ENCODE data around the gene CORO2B.

CORO2B gene

GRCh38 chr15:68707386-68707785 is 128.6 kb downstream of the CORO2B start:
- no peaks in the 10 kb centered on the region for H3F3A ChIP-seq (ENCODE audit: insufficient read depth)
- H3K4me2 ChIP-seq (ENCODE audit: low read depth, low read length, poor library complexity, severe bottlenecking): no peak overlapping the region
- no peak overlapping the region for H3K4me3 ChIP-seq (ENCODE audit: insufficient read depth, low read length, poor library complexity, severe bottlenecking)
- H2AFZ ChIP-seq (ENCODE audit: low read depth, low read length, severe bottlenecking): no peak overlapping the region
- H4K20me1 ChIP-seq (ENCODE audit: low read depth, low read length): no peaks in the 10 kb centered on the region
- H3K27ac ChIP-seq (ENCODE audit: low read depth, low read length): no peak overlapping the region
- no peak for TF ChIP-seq CTCF (IDR thresholded peaks at IDR 0.05; ENCODE audit: insufficient read depth, low read length, poor library complexity, severe bottlenecking)
- no peak for TF ChIP-seq EZH2phosphoT487 (conservative IDR thresholded peaks at IDR 0.05; ENCODE audit: low read length)
- no peaks in the 10 kb centered on the region for H3K79me2 ChIP-seq (ENCODE audit: insufficient read depth, low read length)
- no peaks in the 10 kb centered on the region for H3K27me3 ChIP-seq (ENCODE audit: low read length)
- no peak overlapping the region for H3K9ac ChIP-seq (ENCODE audit: low read length)
- no peaks in the 10 kb centered on the region for H3K36me3 ChIP-seq (ENCODE audit: low read length)
- no peaks in the 10 kb centered on the region for H3K9me2 ChIP-seq (replicated peaks; ENCODE audit: insufficient read depth, low read length)
- H3K9me3 ChIP-seq (ENCODE audit: insufficient read depth, low read length): no peaks in the 10 kb centered on the region

DNA sequence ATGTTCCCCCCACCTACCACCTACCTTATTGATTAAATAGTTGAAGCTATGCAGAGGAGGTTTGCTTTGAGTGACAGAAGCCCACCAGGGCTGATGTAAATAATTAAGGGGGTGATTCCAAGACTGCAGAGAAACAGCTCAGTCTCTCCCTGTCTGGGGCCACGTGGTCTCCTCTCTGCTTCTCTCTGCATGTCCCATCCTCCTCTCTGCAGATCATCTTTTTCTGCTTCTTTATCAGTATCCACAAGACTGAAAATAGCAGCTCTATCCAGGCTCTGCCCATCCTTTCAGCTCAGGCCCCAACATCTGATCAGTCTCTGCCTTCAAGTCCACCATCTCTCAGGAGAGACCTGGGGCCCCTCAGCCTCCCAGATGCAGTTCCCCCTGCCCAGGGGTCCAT is 131.1 kb downstream of the CORO2B start:
- TF ChIP-seq CTCF (IDR thresholded peaks at IDR 0.05; ENCODE audit: insufficient read depth, low read length, poor library complexity, severe bottlenecking) (no peak), EZH2phosphoT487 (conservative IDR thresholded peaks at IDR 0.05; ENCODE audit: low read length) (no peak)
- Histone ChIP-seq H3F3A (ENCODE audit: insufficient read depth) (no peaks in the 10 kb centered on the region), H3K36me3 (ENCODE audit: low read length) (no peaks in the 10 kb centered on the region), H3K79me2 (ENCODE audit: insufficient read depth, low read length) (no peaks in the 10 kb centered on the region), H3K9me2 (replicated peaks; ENCODE audit: insufficient read depth, low read length) (no peaks in the 10 kb centered on the region), H3K4me3 (ENCODE audit: insufficient read depth, low read length, poor library complexity, severe bottlenecking) (no peak overlapping the region), H3K27me3 (ENCODE audit: low read length) (no peaks in the 10 kb centered on the region), H2AFZ (ENCODE audit: low read depth, low read length, severe bottlenecking) (no peak overlapping the region), H3K27ac (ENCODE audit: low read depth, low read length) (no peak overlapping the region), H3K9me3 (ENCODE audit: insufficient read depth, low read length) (no peaks in the 10 kb centered on the region), H3K4me2 (ENCODE audit: low read depth, low read length, poor library complexity, severe bottlenecking) (no peak overlapping the region), H3K9ac (ENCODE audit: low read length) (no peak overlapping the region), H4K20me1 (ENCODE audit: low read depth, low read length) (no peaks in the 10 kb centered on the region)

GRCh38 chr15:68710536-68710935 is 131.7 kb downstream of the CORO2B start:
- Histone ChIP-seq H3F3A (ENCODE audit: insufficient read depth) (no peaks in the 10 kb centered on the region), H3K27ac (ENCODE audit: low read depth, low read length) (no peak overlapping the region), H3K27me3 (ENCODE audit: low read length) (no peaks in the 10 kb centered on the region), H3K36me3 (ENCODE audit: low read length) (no peaks in the 10 kb centered on the region), H3K79me2 (ENCODE audit: insufficient read depth, low read length) (no peaks in the 10 kb centered on the region), H4K20me1 (ENCODE audit: low read depth, low read length) (no peaks in the 10 kb centered on the region), H3K9ac (ENCODE audit: low read length) (no peak overlapping the region), H3K9me3 (ENCODE audit: insufficient read depth, low read length) (no peaks in the 10 kb centered on the region), H3K9me2 (replicated peaks; ENCODE audit: insufficient read depth, low read length) (no peaks in the 10 kb centered on the region), H3K4me3 (ENCODE audit: insufficient read depth, low read length, poor library complexity, severe bottlenecking) (no peak overlapping the region), H3K4me2 (ENCODE audit: low read depth, low read length, poor library complexity, severe bottlenecking) (no peak overlapping the region), H2AFZ (ENCODE audit: low read depth, low read length, severe bottlenecking) (no peak overlapping the region)
- no peak for TF ChIP-seq EZH2phosphoT487 (conservative IDR thresholded peaks at IDR 0.05; ENCODE audit: low read length)
- TF ChIP-seq CTCF (IDR thresholded peaks at IDR 0.05; ENCODE audit: insufficient read depth, low read length, poor library complexity, severe bottlenecking): no peak
